OCI-LY1 (cell line): ENCODE data around the gene MRPS26.

Experiments
- H2AFZ ChIP-seq: fragments of 200-600 bp; sonication (generic), shearing (Covaris generic); 2 replicates; pipeline ENCODE4 v1.6.0; 2014; ENCODE audit warnings: antibody characterized with exemption, mild to moderate bottlenecking, low read length
- H3F3A ChIP-seq: fragments of 200-600 bp; sonication (generic), shearing (Covaris generic); 2 replicates; pipeline ENCODE4 v1.6.0; 2014; ENCODE audit warnings: mild to moderate bottlenecking, antibody characterized with exemption, low read length, moderate library complexity; ENCODE audit not compliant: insufficient read depth
- H3K27ac ChIP-seq: fragments of 200-600 bp; sonication (generic); 2 replicates; pipeline ENCODE4 v1.5.1; 2014; ENCODE audit warnings: low read length, mixed run types, mild to moderate bottlenecking, low read depth; ENCODE audit not compliant: poor library complexity, severe bottlenecking
- H3K27me3 ChIP-seq: fragments of 200-600 bp; sonication (generic); 2 replicates; pipeline ENCODE4 v1.6.0; 2014; ENCODE audit warnings: antibody characterized with exemption, mild to moderate bottlenecking, low read length, moderate library complexity; ENCODE audit not compliant: insufficient read depth
- H3K36me3 ChIP-seq: fragments of 200-600 bp; sonication (generic); 2 replicates; pipeline ENCODE4 v1.6.1; 2014; ENCODE audit warnings: mild to moderate bottlenecking, antibody characterized with exemption, low read length, moderate library complexity, mixed read lengths; ENCODE audit not compliant: insufficient read depth
- H3K4me1 ChIP-seq: fragments of 200-600 bp; sonication (generic); 2 replicates; pipeline ENCODE4 v1.5.1; 2014; ENCODE audit warnings: mild to moderate bottlenecking, low read length, moderate library complexity; ENCODE audit not compliant: insufficient read depth, severe bottlenecking
- H3K4me2 ChIP-seq: fragments of 200-600 bp; sonication (generic), shearing (Covaris generic); 2 replicates; pipeline ENCODE4 v1.6.1; 2014; ENCODE audit warnings: low read length
- H3K4me3 ChIP-seq: fragments of 200-600 bp; sonication (generic); 2 replicates; pipeline ENCODE4 v1.5.1; 2014; ENCODE audit warnings: low read length, low read depth, mild to moderate bottlenecking, mixed read lengths; ENCODE audit not compliant: poor library complexity, severe bottlenecking
- H3K79me2 ChIP-seq: fragments of 200-600 bp; shearing (Covaris generic); 2 replicates; pipeline ENCODE4 v1.6.1; 2016; ENCODE audit warnings: mixed run types, low read length, mixed read lengths; ENCODE audit not compliant: insufficient read depth
- H3K9ac ChIP-seq: fragments of 200-600 bp; sonication (generic), shearing (Covaris generic); 2 replicates; pipeline ENCODE4 v1.6.1; 2014; ENCODE audit warnings: mild to moderate bottlenecking, low read length, mixed read lengths
- H3K9me2 ChIP-seq: fragments of 200-600 bp; sonication (generic), shearing (Covaris generic); 2 replicates; pipeline ENCODE4 v1.6.1; 2014; ENCODE audit warnings: low read depth, mild to moderate bottlenecking, low read length, mixed read lengths
- H3K9me3 ChIP-seq: fragments of 200-600 bp; shearing (Covaris generic); 2 replicates; pipeline ENCODE4 v1.6.1; 2014; ENCODE audit warnings: low read length, mixed read lengths
- H4K20me1 ChIP-seq: fragments of 200-600 bp; sonication (generic), shearing (Covaris generic); 2 replicates; pipeline ENCODE4 v1.6.0; 2016; ENCODE audit warnings: mild to moderate bottlenecking, low read length; ENCODE audit not compliant: insufficient read depth
- EZH2 ChIP-seq: fragments of 200-600 bp; sonication (generic), shearing (Covaris generic); IDR thresholded peaks from 2 replicates; pipeline ENCODE4 v1.8.0; 2017; ENCODE audit warnings: borderline replicate concordance, mixed run types, mild to moderate bottlenecking, antibody characterized with exemption, low read length, moderate library complexity, mixed read lengths
- TF ChIP-seq, protein P1 (sequence below): fragments of 200-600 bp; sonication (generic), shearing (Covaris generic); IDR thresholded peaks from 2 replicates; pipeline ENCODE4 v1.5.1; 2017; ENCODE audit warnings: mild to moderate bottlenecking, antibody characterized with exemption, low read length, moderate library complexity, mixed read lengths

Gene MRPS26

GRCh38 chr20:3003416-3003815 is 42.4 kb upstream of the MRPS26 start:
- no peak overlapping the region for H2AFZ ChIP-seq
- no peaks in the 10 kb centered on the region for H3K79me2 ChIP-seq
- H3K4me3 ChIP-seq: no peak overlapping the region
- no peaks in the 10 kb centered on the region for H3K9me2 ChIP-seq
- H3K9me3 ChIP-seq: no peaks in the 10 kb centered on the region
- no peaks in the 10 kb centered on the region for H3F3A ChIP-seq
- no peak overlapping the region for H3K4me2 ChIP-seq
- H3K27ac ChIP-seq: no peak overlapping the region
- H3K27me3 ChIP-seq: no peaks in the 10 kb centered on the region
- H3K36me3 ChIP-seq: peaks cover 36% of the 10 kb centered on the region
- H3K4me1 ChIP-seq: no peaks in the 10 kb centered on the region
- H4K20me1 ChIP-seq: no peaks in the 10 kb centered on the region
- TF ChIP-seq, protein P1, sequence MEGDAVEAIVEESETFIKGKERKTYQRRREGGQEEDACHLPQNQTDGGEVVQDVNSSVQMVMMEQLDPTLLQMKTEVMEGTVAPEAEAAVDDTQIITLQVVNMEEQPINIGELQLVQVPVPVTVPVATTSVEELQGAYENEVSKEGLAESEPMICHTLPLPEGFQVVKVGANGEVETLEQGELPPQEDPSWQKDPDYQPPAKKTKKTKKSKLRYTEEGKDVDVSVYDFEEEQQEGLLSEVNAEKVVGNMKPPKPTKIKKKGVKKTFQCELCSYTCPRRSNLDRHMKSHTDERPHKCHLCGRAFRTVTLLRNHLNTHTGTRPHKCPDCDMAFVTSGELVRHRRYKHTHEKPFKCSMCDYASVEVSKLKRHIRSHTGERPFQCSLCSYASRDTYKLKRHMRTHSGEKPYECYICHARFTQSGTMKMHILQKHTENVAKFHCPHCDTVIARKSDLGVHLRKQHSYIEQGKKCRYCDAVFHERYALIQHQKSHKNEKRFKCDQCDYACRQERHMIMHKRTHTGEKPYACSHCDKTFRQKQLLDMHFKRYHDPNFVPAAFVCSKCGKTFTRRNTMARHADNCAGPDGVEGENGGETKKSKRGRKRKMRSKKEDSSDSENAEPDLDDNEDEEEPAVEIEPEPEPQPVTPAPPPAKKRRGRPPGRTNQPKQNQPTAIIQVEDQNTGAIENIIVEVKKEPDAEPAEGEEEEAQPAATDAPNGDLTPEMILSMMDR: no peak
- no peak for TF ChIP-seq EZH2
- H3K9ac ChIP-seq: no peak overlapping the region

DNA sequence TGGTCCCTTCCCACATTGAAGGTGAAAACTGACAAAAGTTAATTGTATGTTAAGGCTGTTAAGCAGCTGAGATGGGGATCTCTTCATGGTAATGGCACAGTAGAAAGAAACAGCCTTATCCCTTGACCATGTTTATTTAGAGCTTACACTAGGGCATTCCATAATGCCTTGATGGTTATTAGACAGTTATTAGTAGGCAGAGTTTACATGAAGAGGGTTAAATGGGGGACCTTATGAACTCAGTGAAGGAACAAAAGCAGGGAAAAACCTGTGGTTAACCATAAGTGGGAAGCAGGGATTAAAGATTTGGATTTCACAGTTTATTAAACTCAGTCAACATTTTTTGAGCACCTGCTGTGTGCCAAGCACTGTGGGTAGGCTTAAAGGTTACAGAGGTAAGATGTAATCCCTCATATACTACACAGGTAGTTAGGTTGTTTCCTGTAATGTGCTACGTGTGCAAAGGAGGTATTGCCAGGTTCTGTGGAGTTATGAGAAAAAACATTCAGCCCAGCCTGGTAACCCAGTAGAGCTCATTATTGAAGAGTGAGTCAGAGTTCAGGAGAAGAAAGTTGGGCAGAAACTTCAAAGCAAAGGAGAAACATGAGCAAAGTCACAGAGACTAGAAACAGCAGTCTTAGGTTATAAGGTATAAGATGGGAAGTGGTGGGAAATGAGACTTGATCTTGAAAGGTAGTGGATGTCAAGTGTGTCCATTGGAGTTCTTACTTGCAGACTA is 34.7 kb upstream of the MRPS26 start:
- H4K20me1 ChIP-seq: no peaks in the 10 kb centered on the region
- H3K27ac ChIP-seq: no peak overlapping the region
- peaks cover 45% of the 10 kb centered on the region for H3K36me3 ChIP-seq
- TF ChIP-seq EZH2: no peak
- H3K9me3 ChIP-seq: no peaks in the 10 kb centered on the region
- H3K4me2 ChIP-seq: no peak overlapping the region
- H3K9me2 ChIP-seq: no peaks in the 10 kb centered on the region
- no peaks in the 10 kb centered on the region for H3K27me3 ChIP-seq
- H3K4me3 ChIP-seq: no peak overlapping the region
- no peak overlapping the region for H2AFZ ChIP-seq
- H3K79me2 ChIP-seq: no peaks in the 10 kb centered on the region
- no peaks in the 10 kb centered on the region for H3F3A ChIP-seq
- no peak overlapping the region for H3K9ac ChIP-seq
- no peaks in the 10 kb centered on the region for H3K4me1 ChIP-seq

GRCh38 chr20:3011752-3012151 is 34.1 kb upstream of the MRPS26 start:
- no peak for TF ChIP-seq EZH2
- TF ChIP-seq, protein P1: no peak
- peaks cover 45% of the 10 kb centered on the region for H3K36me3 ChIP-seq
- no peaks in the 10 kb centered on the region for H4K20me1 ChIP-seq

GRCh38 chr20:3013771-3014170 is 32.1 kb upstream of the MRPS26 start:
- Histone ChIP-seq H2AFZ (no peak overlapping the region), H3K4me1 (no peaks in the 10 kb centered on the region), H3F3A (no peaks in the 10 kb centered on the region), H3K36me3 (peaks cover 37% of the 10 kb centered on the region), H3K4me3 (no peak overlapping the region), H3K9ac (no peak overlapping the region), H3K27ac (no peak overlapping the region), H4K20me1 (no peaks in the 10 kb centered on the region), H3K4me2 (no peak overlapping the region), H3K9me2 (no peaks in the 10 kb centered on the region), H3K79me2 (no peaks in the 10 kb centered on the region), H3K9me3 (no peaks in the 10 kb centered on the region), H3K27me3 (no peaks in the 10 kb centered on the region)
- TF ChIP-seq, protein P1: no peak
- TF ChIP-seq EZH2: no peak

More at GRCh38 chr20:3011752-3012151, 34.1 kb upstream of the MRPS26 start:
- Histone ChIP-seq H3K4me2 (no peak overlapping the region), H3K9me3 (no peaks in the 10 kb centered on the region), H3K9ac (no peak overlapping the region), H3K9me2 (no peaks in the 10 kb centered on the region), H3K4me1 (no peaks in the 10 kb centered on the region), H3K4me3 (no peak overlapping the region), H3F3A (no peaks in the 10 kb centered on the region), H2AFZ (no peak overlapping the region), H3K27ac (no peak overlapping the region), H3K27me3 (no peaks in the 10 kb centered on the region), H3K79me2 (no peaks in the 10 kb centered on the region)
